Right forelimb (tissue), 1 donor: Measurements from ENCODE around the gene GIPC2.

Source experiments
- DNase-seq: peaks from one replicate; pipeline ENCODE4 v3.0.0-alpha.2; 2018

The GIPC2 gene

GRCh38 chr1:78153092-78153736 lies 107.4 kb downstream of the GIPC2 start:
- DNase-seq: no peak

- no peak for DNase-seq
Measured at GRCh38 chr1:78155121-78155520, 109.4 kb downstream of the GIPC2 start.

- DNase-seq: no peak
Measured at GRCh38 chr1:78156805-78157521, 111.2 kb downstream of the GIPC2 start.

DNA sequence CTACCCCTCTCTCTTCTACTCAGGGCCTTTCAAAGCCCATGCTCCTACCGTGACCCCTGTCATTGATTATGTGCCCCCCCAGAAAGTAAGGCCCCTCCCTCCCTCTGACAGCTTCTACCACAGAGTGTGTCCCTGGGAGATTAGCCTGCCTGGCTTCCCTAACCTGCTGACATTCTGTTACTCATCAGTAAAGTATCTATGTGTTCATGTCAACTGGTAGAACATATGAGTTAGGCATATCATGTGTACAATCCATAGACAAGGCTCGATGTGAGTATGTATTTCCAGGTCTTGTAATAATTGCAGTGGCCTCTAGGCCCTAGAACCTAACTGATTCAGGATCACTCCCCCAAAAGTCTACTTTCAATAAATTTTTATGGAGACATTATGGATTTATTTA lies 120.0 kb downstream of the GIPC2 start:
- no peak for DNase-seq

GRCh38 chr1:78168306-78168705 lies 122.5 kb downstream of the GIPC2 start:
- DNase-seq: no peak

DNA sequence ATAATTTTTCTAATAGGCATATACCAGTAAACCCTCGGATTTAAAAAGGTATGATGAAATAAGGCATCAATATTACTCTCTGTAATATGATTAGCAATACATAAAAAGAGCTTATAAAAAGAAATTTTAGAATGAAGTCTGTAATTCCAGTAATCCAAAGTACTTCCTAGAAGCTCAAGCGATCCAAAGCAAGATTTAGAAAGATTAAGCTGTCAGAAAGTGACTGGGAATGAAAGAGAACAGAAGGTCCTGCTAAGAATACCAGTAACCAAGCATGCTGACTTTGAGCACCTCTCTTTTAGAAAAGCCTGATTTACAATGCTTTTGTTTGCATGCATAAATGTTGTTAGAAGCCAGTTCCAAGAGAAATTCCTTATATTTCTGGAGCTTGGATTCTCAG lies 125.1 kb downstream of the GIPC2 start:
- no peak for DNase-seq

- no peak for DNase-seq
Measured at GRCh38 chr1:78171736-78172590, 126.2 kb downstream of the GIPC2 start.

DNA sequence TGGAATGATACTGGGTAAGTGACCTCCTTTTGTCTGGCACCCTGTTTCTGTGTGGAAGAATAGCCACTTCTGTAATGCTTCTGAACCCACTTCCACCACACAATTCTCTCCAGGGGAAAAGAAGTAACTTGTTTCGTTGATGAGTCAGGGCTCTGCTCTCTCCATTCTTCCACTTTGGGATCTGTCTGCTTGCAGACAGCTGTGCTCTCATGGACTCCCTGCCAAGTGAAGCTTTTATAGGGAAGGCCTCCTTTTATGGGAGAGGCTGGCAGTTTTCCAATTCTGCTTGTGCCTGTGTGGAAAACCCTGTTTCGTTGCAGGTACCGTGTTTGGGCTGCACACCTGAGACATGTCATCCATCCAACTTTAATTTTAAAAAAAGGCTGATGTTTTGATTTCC lies 130.7 kb downstream of the GIPC2 start:
- DNase-seq: peak; percentile 50

DNA sequence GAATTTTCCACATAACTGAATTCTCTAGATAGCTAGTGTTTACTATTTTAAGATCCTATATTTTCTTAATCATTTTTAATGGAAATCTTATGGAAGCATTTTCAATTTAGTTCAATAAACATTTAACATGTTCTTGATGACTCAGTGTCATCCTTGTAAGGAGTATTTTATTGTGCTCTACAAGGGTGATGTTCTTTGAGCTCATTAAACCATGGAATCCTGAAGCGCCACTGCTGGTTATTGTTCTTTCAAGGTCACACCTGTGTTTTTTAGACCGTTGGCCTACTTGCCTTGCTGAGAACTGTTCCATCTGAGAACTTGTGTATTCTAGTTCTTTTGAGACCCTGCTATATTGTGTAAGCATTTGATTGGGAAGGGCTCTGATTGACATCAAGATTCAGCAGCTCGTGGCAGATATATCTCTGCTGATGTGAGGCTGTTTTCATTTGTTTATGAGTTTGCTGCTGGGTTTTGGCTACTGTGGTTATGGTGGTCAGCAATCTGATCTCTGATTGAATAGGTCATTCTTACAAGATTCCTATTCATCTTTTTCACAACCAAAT lies 132.0 kb downstream of the GIPC2 start:
- DNase-seq: no peak

DNA sequence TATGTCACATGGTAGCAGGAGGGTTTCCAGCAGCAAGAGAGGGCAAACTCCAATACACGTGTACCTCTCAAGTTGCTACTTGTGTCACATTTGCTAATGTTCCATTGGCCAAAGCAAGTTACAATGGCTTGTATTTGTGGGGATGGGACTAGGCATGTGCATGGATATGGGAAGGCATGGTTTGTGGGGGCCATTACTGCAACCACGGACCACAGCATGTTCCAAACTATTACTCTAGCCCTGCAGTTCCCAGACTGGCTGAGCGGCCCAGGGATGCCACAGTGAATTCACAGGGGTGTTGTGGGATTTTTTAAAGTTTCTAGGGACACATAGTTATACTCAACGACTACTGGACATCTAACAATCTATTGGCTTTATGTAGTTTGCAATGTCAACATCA lies 133.1 kb downstream of the GIPC2 start:
- no peak for DNase-seq

DNA sequence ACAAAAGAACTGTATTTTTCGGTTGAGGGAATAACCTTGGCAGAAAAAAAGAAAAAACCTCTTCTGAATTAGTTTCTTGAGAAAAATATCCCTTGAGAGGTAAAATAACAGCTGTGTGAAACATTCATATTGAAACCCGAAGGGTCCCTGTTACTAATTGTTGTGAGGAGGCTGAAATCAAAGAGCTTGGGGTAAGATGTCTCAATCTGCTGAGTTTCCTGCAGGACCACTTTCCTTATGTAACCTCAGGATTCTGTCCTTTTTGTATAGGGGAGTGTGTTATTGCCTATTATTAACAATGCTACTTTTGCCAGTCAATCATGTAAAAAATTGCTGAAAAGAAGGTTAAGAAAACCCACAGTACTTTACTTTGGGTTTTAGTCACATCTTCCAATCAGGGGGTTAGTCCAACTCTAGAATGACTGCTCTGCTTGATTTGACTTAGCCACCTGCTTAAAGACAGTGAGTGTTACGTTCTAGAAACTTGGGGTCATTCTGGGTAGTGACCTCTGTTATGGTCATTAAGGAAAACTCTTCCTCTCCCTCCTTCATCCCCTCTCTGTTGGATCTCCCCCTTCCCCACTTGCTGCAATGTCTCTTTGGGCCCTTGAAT lies 138.8 kb downstream of the GIPC2 start:
- no peak for DNase-seq
